GM23248 (cell line): ENCODE data around the gene TNXB. TPM values are rescaled to one million over a fixed set of nuclear protein-coding genes. Genes with fewer than 3 reads are reported as not detected.
"Not testable (repeated sequence)": the region's sequence is repeated elsewhere in the genome, so short reads cannot be mapped to it uniquely, and the experiment has no call there.

ENCODE experiments used
- DNase-seq: peaks from one replicate; pipeline ENCODE4 v3.0.0-alpha.2; 2015
- H2AFZ ChIP-seq: fragments of 200-600 bp; sonication (generic); 2 replicates; pipeline ENCODE4 v1.6.1; 2016; ENCODE audit warnings: antibody characterized with exemption
- H3F3A ChIP-seq: fragments of 200-600 bp; sonication (generic); 2 replicates; pipeline ENCODE4 v1.6.1; 2016; ENCODE audit warnings: mild to moderate bottlenecking, antibody characterized with exemption, mixed run types; ENCODE audit not compliant: insufficient read depth
- H3K27ac ChIP-seq: fragments of 200-600 bp; sonication (generic); 2 replicates; pipeline ENCODE4 v1.5.1; 2016; ENCODE audit warnings: mild to moderate bottlenecking
- H3K27me3 ChIP-seq: fragments of 200-600 bp; sonication (generic); replicated peaks from 2 replicates; pipeline ENCODE4 v1.6.1; 2016; ENCODE audit warnings: mild to moderate bottlenecking; ENCODE audit not compliant: insufficient read depth
- H3K36me3 ChIP-seq: fragments of 200-600 bp; sonication (generic); 2 replicates; pipeline ENCODE4 v1.6.1; 2016; ENCODE audit warnings: low read depth, mild to moderate bottlenecking
- H3K4me1 ChIP-seq: fragments of 200-600 bp; sonication (generic); 2 replicates; pipeline ENCODE4 v1.6.1; 2016; ENCODE audit warnings: mild to moderate bottlenecking; ENCODE audit not compliant: insufficient read depth
- H3K4me2 ChIP-seq: fragments of 200-600 bp; sonication (generic); one replicate; pipeline ENCODE4 v1.6.1; 2016; ENCODE audit warnings: mild to moderate bottlenecking; ENCODE audit not compliant: unreplicated experiment
- H3K4me3 ChIP-seq: fragments of 200-600 bp; sonication (generic); 2 replicates; pipeline ENCODE4 v1.5.1; 2016; ENCODE audit warnings: mild to moderate bottlenecking
- H3K79me2 ChIP-seq: fragments of 200-600 bp; sonication (generic); 2 replicates; pipeline ENCODE4 v1.6.1; 2016; ENCODE audit warnings: mild to moderate bottlenecking; ENCODE audit not compliant: insufficient read depth
- H3K9ac ChIP-seq: fragments of 200-600 bp; sonication (generic); 2 replicates; pipeline ENCODE4 v1.6.1; 2016; ENCODE audit warnings: mild to moderate bottlenecking
- H3K9me2 ChIP-seq: fragments of 200-600 bp; sonication (generic); 2 replicates; pipeline ENCODE4 v1.6.1; 2016; ENCODE audit warnings: mixed run types, mild to moderate bottlenecking, moderate library complexity; ENCODE audit not compliant: insufficient read depth
- H3K9me3 ChIP-seq: fragments of 200-600 bp; sonication (generic); one replicate; pipeline ENCODE4 v1.6.1; 2017; ENCODE audit warnings: low read depth
- H4K20me1 ChIP-seq: fragments of 200-600 bp; sonication (generic); 2 replicates; pipeline ENCODE4 v1.6.0; 2016; ENCODE audit not compliant: insufficient read depth
- WGBS, 2 experiments: methylation state at CpG; one replicate each; pipeline ENCODE4 v1.1.6; 2015 to 2017; ENCODE audit warnings: low lambda C conversion rate in 2 of 2, low coverage in 1 of 2; ENCODE audit errors: missing lambda C conversion rate in 2 of 2; 5-methylcytosine and 5-hydroxymethylcytosine counted together
- in situ Hi-C: fragments of 300-500 bp; cut with MboI; formaldehyde crosslinking; loops from 2 replicates; pipeline ENCODE4 v1.15.0; 2020
- polyA plus RNA-seq: library from polyadenylated mRNA; unstranded; fragments of >200 nt; fragmentation: Nextera tagmentation; extraction: Ambion mirVana; gene quantifications from 2 replicates; pipeline ENCODE4 v1.2.1, GENCODE V29; 2016
- total RNA-seq: library from RNA; depleted of rRNA; stranded (reverse); fragments of >200 nt; shearing (Covaris generic); gene quantifications from 2 replicates; pipeline ENCODE4 v1.2.3, GENCODE V29; 2014

The TNXB gene
- total and polyA plus RNA-seq, 2 experiments from 2014 or later, result 5.2 to 23.8 TPM

DNA sequence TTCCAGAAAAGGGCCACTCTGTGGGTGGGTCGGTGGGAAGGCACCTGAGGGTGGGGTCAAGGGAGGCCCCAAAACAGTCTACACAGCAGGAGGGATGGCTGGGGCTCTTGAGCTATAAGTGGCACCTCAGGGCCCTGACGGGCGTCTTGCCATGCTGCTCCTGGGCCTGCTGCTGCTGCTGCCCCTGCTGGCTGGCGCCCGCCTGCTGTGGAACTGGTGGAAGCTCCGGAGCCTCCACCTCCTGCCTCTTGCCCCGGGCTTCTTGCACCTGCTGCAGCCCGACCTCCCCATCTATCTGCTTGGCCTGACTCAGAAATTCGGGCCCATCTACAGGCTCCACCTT is 103.6 kb downstream of the TNXB start:
- H3K9ac ChIP-seq, H3K9me3 ChIP-seq, H3K9me2 ChIP-seq, H3F3A ChIP-seq, H3K36me3 ChIP-seq, H3K27me3 ChIP-seq, DNase-seq, H4K20me1 ChIP-seq, H3K27ac ChIP-seq, H3K4me3 ChIP-seq, H3K4me2 ChIP-seq, H3K4me1 ChIP-seq, H3K79me2 ChIP-seq, in situ Hi-C loops, H2AFZ ChIP-seq: not testable (repeated sequence)
- WGBS, 2 experiments, result 63 to 64% methylated on average over 4 to 8 of the region's 9 CpGs

DNA sequence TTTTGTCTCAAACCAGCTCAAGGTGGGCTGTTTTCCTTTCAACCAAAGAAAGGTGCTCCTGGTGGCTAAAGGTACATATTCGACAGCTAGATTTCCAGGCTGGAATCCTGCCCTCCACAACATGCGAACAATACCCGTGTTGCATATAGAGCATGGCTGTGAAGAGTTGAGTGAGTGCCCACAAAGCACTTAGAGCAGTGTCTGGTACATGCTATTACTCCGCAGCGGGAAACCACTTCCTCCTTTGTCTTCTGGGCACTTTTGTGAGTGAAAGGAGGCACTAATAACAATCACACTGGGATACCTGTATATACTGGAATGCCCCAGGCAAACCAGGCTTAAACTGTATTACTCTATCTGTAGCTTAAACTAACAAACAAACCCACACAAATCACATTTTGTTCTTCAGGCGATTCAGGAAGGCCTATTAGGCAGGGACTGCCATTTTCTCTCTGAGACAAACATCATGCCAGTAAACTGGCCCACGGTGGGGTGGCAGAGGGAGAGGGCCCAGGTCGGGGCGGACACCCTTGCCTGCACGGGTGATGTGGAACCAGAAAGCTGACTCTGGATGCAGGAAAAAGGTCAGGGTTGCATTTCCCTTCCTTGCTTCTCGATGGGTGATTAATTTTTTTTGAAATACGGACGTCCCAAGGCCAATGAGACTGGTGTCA is 104.1 kb downstream of the TNXB start:
- H3K4me2 ChIP-seq, H3K27me3 ChIP-seq, DNase-seq, H3K27ac ChIP-seq, H3K9me3 ChIP-seq, H3F3A ChIP-seq, H3K9ac ChIP-seq, H3K36me3 ChIP-seq, H3K79me2 ChIP-seq, H3K9me2 ChIP-seq, H3K4me1 ChIP-seq, H2AFZ ChIP-seq, H3K4me3 ChIP-seq, in situ Hi-C loops, H4K20me1 ChIP-seq: not testable (repeated sequence)
- WGBS, 2 experiments, result 71 to 75% methylated on average over 9 to 10 of the region's 13 CpGs

- H3K79me2 ChIP-seq, H3K4me2 ChIP-seq, in situ Hi-C loops, DNase-seq, H3K9me3 ChIP-seq, H3K36me3 ChIP-seq, H3K27me3 ChIP-seq, H3K4me1 ChIP-seq, H3K4me3 ChIP-seq, H3K9me2 ChIP-seq, H3K27ac ChIP-seq, H4K20me1 ChIP-seq, H2AFZ ChIP-seq, H3F3A ChIP-seq, H3K9ac ChIP-seq: not testable (repeated sequence)
- WGBS, 2 experiments, result 57 to 79% methylated on average over 2 to 4 of the region's 4 CpGs
These were observed 104.7 kb downstream of the TNXB start for GRCh38 chr6:32004393-32004792.

DNA sequence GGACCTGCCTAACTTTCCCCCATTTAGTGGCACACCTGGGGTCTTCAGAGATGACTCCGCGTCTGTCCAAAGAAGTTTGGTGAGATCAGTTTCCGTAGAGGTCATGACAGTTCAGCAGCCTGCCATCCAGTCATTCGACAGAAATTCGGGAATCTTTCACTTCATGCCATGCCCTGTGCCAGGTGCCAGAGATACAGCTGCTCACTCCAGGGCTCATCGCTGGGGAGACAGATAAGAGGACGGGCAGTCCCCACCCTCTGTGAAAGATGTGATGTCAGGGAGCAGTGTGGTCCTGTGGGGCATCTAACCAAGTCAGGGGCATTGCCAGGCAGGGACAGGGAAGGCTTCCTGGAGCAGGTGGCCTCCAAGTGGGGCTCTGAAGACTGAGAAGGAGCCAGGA is 105.8 kb downstream of the TNXB start:
- WGBS, 2 experiments, result no CpG with 5 or more reads among the region's 7 CpGs
- H2AFZ ChIP-seq, H3K4me2 ChIP-seq, H4K20me1 ChIP-seq, H3K4me1 ChIP-seq, H3K9me3 ChIP-seq, H3K9me2 ChIP-seq, H3K4me3 ChIP-seq, H3K36me3 ChIP-seq, in situ Hi-C loops, H3K27ac ChIP-seq, H3K27me3 ChIP-seq, H3F3A ChIP-seq, H3K9ac ChIP-seq, H3K79me2 ChIP-seq, DNase-seq: not testable (repeated sequence)

DNA sequence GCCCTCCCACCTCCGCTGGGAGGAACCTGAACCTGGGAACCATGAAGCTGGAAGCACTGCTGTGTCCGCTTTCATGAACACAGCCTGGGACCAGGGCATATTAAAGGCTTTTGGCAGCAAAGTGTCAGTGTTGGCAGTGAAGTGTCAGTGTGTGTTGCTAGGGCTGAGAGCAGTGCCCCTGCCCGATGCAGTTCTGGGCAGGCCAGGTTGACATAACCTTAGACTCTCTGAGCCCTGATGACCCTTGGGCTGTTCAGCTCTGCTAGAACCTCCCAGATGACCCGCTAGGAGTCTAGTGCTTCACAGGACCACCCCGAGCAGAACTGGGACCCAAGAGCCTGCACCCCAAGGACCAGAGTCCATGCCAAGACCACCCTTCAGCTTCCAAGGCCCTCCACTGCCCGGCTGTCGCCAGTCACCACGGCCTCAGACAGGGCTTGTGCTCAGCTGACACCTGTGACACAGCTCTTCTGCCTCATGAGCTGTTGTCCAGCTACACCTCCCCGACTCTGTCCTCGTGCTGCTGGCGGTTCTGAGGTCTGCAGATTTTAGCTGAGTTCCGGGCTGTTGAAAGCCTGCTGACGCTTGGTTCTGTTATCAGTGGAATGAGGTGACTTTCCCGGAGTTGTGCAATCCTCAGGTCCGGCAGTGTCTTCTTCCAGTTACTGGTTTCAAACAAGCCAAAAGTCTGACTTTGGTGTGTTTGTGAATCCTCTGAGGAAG is 106.4 kb downstream of the TNXB start:
- H3K9ac ChIP-seq, H3K36me3 ChIP-seq, H3F3A ChIP-seq, H3K4me1 ChIP-seq, H3K27me3 ChIP-seq, DNase-seq, H3K4me3 ChIP-seq, H4K20me1 ChIP-seq, H3K27ac ChIP-seq, H3K9me2 ChIP-seq, H2AFZ ChIP-seq, H3K4me2 ChIP-seq, in situ Hi-C loops, H3K9me3 ChIP-seq, H3K79me2 ChIP-seq: not testable (repeated sequence)
- WGBS, 2 experiments, result no CpG with 5 or more reads among the region's 15 CpGs

GRCh38 chr6:31996385-31996784 is 112.8 kb downstream of the TNXB start:
- WGBS, 2 experiments, result 71 to 77% methylated on average over 6 of the region's 6 CpGs
- H3F3A ChIP-seq, H3K9me2 ChIP-seq, H3K36me3 ChIP-seq, H3K4me1 ChIP-seq, in situ Hi-C loops, H3K9me3 ChIP-seq, H3K79me2 ChIP-seq, H3K4me2 ChIP-seq, H4K20me1 ChIP-seq, H3K27ac ChIP-seq, DNase-seq, H2AFZ ChIP-seq, H3K4me3 ChIP-seq, H3K27me3 ChIP-seq, H3K9ac ChIP-seq: not testable (repeated sequence)

GRCh38 chr6:31994421-31994820 is 114.7 kb downstream of the TNXB start:
- H4K20me1 ChIP-seq, H3K27ac ChIP-seq, H2AFZ ChIP-seq, H3K9me3 ChIP-seq, H3K9me2 ChIP-seq, H3K27me3 ChIP-seq, DNase-seq, H3K36me3 ChIP-seq, H3F3A ChIP-seq, H3K4me2 ChIP-seq, H3K4me3 ChIP-seq, H3K9ac ChIP-seq, H3K4me1 ChIP-seq, H3K79me2 ChIP-seq, in situ Hi-C loops: not testable (repeated sequence)
- 88 to 90% methylated on average over 9 of the region's 14 CpGs for WGBS, 2 experiments
